IMR-90 (cell line): ENCODE data around the gene CHST5.

ENCODE experiments used
- BHLHE40 ChIP-seq: fragments of 150-350 bp; IDR thresholded peaks from 2 replicates; pipeline ENCODE4 v1.6.1; 2016; ENCODE audit warnings: mild to moderate bottlenecking, low read depth, low read length
- POLR2A ChIP-seq: IDR thresholded peaks from 2 replicates; pipeline ENCODE4 v1.6.1; 2012; ENCODE audit warnings: mild to moderate bottlenecking, low read depth, low read length
- SMC3 ChIP-seq: fragments of 150-350 bp; IDR thresholded peaks from 2 replicates; pipeline ENCODE4 v1.6.1; 2016; ENCODE audit warnings: low read depth, mild to moderate bottlenecking, antibody characterized with exemption, low read length, moderate library complexity

- TF ChIP-seq POLR2A (no peak), SMC3 (no peak), BHLHE40 (no peak)
Observed at GRCh38 chr16:75532791-75533190, 3.1 kb downstream of the CHST5 start.
